Measurements from ENCODE around the gene NASP.

The NASP gene

DNA sequence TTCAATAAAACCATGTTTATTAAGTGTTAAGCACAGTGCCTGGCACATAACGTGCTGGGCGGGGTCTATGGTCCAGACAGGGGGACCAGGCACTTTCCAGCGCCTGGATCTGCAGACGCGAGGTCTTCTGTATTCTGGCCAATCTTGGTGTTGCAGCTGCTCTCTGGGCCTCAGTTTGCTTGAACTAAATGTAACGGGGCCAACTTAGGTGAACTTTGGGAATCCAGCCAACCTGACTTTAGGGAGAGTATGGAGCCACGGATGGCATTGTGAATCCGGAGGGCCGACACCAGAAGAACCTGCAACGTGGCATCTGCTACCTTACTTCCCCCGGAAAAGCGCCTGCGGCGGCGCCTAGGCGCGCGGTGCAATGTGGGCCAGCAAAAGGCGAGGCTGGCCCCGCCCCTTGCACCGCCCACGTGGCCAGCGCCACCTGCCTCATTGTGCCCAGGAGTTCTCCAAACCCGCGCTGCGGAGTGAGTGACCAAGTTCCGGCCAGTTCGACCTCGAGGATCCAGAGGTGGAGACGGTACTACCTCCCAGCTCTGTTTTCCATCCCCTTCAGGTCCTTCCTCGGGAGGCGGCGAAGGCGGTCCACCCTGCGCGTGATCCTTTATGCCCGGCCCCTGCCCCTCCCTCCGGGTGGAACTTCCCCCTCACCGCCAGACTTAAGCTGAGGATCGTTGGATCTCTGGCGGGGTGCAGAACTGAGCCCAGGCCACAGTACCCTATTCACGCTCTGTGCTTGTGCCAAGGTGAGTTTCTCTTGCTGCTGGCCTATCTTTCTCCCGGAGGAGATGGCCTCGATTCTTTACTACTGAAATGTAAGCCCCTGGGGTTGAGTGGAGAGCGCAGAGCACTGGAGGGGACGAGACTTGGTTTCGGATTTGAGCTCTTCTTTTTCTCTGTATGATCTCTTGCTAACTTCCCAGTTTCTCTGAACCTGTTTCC lies 33.2 kb upstream of the NASP start, which contains the start of gene AKR1A1:
AKR1A1 (plus strand) TSS at position 426 of the 951 bp plus-strand sequence. CDS start 10,969 bp downstream, outside the sequence.
- H3K27me3 ChIP-seq (ENCODE audit: control insufficient read depth, insufficient read depth, low read length), result no peaks in the 10 kb centered on the region
- H3K27ac ChIP-seq (ENCODE audit: low read length), result no peak within 1 kb of the TSS
- no peaks in the 10 kb centered on the region for H3K9me3 ChIP-seq (ENCODE audit: control insufficient read depth, insufficient read depth, low read length)
- peak; percentile 82 for DNase-seq (ENCODE audit: low read depth, low spot score)
- peaks cover 5% of the 10 kb centered on the region; the same call in 1 of the 2 replicates for H3K36me3 ChIP-seq (ENCODE audit: control insufficient read depth, insufficient read depth, low read length)
- peak within 1 kb of the TSS; percentile 61 for H3K4me3 ChIP-seq (ENCODE audit: low read length)
- no CpG with 5 or more reads among the region's 47 CpGs for WGBS (ENCODE audit: insufficient coverage, insufficient read length)
- no peaks in the 10 kb centered on the region for H3K4me1 ChIP-seq (ENCODE audit: control insufficient read depth, insufficient read depth, low read length)

GRCh38 chr1:45551684-45552083 lies 32.2 kb upstream of the NASP start:
- WGBS (ENCODE audit: insufficient coverage, insufficient read length), result no CpG with 5 or more reads among the region's 3 CpGs
- Histone ChIP-seq H3K4me3 (ENCODE audit: low read length) (peak overlapping the region; percentile 61; the same call in 1 of the 2 replicates), H3K9me3 (ENCODE audit: control insufficient read depth, insufficient read depth, low read length) (no peaks in the 10 kb centered on the region), H3K27ac (ENCODE audit: low read length) (no peak overlapping the region), H3K36me3 (ENCODE audit: control insufficient read depth, insufficient read depth, low read length) (peaks cover 9% of the 10 kb centered on the region; the same call in 1 of the 2 replicates), H3K27me3 (ENCODE audit: control insufficient read depth, insufficient read depth, low read length) (no peaks in the 10 kb centered on the region), H3K4me1 (ENCODE audit: control insufficient read depth, insufficient read depth, low read length) (no peaks in the 10 kb centered on the region)
- DNase-seq (ENCODE audit: low read depth, low spot score), result no peak

DNA sequence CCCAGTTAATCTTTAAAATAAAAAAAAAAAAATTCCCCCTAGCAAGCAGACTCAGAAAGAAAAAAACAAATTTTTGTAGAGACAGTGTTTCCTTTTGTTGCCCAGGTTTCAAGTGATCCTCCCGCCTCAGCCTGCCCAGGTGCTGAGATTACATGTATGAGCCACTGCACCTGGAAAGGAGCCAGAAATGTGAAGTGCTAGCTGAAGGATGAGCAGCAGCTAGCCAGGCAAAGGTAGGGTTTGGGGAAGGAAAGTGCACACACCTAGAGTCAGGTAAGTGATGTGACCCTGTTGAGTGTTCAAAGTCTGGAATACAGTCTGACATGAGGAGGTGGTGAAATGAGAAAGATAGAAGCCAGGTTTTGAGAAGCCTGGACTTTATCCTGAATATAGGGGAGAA lies 31.5 kb upstream of the NASP start:
- Histone ChIP-seq H3K4me1 (ENCODE audit: control insufficient read depth, insufficient read depth, low read length) (no peaks in the 10 kb centered on the region), H3K27me3 (ENCODE audit: control insufficient read depth, insufficient read depth, low read length) (no peaks in the 10 kb centered on the region), H3K27ac (ENCODE audit: low read length) (no peak overlapping the region), H3K9me3 (ENCODE audit: control insufficient read depth, insufficient read depth, low read length) (no peaks in the 10 kb centered on the region), H3K4me3 (ENCODE audit: low read length) (no peak overlapping the region), H3K36me3 (ENCODE audit: control insufficient read depth, insufficient read depth, low read length) (peaks cover 9% of the 10 kb centered on the region; the same call in 1 of the 2 replicates)
- no peak for DNase-seq (ENCODE audit: low read depth, low spot score)
- no CpG with 5 or more reads among the region's 1 CpG for WGBS (ENCODE audit: insufficient coverage, insufficient read length)

DNA sequence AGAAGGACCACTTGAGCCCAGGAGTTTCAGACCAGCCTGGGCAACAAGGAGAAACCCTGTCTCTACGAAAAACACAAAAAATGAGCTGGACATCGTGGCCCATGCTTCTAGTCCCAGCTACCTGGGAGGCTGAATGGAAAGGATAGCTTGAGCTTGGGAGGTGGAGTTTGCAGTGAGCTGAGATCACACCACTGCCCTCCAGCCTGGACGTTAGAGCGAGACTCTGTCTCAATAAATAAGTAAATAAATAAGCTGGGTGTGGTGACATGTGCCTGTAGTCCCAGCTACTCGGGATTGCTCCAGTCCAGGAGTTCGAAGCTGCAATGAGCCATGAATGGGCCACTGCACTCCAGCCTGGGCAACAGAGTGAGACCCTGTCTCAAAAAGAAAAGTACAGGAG lies 29.6 kb upstream of the NASP start:
- H3K4me3 ChIP-seq (ENCODE audit: low read length), result no peak overlapping the region
- peaks cover 9% of the 10 kb centered on the region; the same call in 1 of the 2 replicates for H3K36me3 ChIP-seq (ENCODE audit: control insufficient read depth, insufficient read depth, low read length)
- H3K27ac ChIP-seq (ENCODE audit: low read length), result no peak overlapping the region
- no peaks in the 10 kb centered on the region for H3K9me3 ChIP-seq (ENCODE audit: control insufficient read depth, insufficient read depth, low read length)
- H3K27me3 ChIP-seq (ENCODE audit: control insufficient read depth, insufficient read depth, low read length), result no peaks in the 10 kb centered on the region
- WGBS (ENCODE audit: insufficient coverage, insufficient read length), result no CpG with 5 or more reads among the region's 6 CpGs
- no peak for DNase-seq (ENCODE audit: low read depth, low spot score)
- H3K4me1 ChIP-seq (ENCODE audit: control insufficient read depth, insufficient read depth, low read length), result no peaks in the 10 kb centered on the region

DNA sequence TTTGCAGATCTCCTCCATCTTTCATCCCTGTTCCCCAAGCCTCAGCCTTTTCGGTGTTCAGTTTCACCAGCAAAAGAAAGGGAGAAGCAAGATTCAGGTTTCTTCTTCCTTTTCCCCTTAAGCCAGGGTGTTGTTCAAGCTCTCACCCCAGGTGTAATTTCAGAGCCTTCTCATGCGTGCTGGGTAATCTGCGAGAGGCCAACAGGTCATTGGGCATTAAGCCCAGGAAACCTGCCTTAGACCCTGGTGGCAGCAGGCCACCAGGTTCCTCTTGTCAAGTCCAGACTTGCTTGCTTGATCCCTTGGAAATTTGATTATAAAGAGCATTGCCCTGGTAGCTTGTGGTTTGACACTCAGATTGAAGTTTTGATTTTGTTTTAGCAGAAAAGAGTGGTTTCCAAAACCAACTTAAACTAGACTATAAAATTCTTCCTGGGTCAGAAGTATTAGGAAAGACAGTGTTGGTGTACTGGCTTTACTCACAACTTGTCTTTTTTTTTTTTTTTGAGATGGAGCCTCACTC lies 26.4 kb upstream of the NASP start:
- no CpG with 5 or more reads among the region's 3 CpGs for WGBS (ENCODE audit: insufficient coverage, insufficient read length)
- Histone ChIP-seq H3K9me3 (ENCODE audit: control insufficient read depth, insufficient read depth, low read length) (no peaks in the 10 kb centered on the region), H3K27ac (ENCODE audit: low read length) (no peak overlapping the region), H3K27me3 (ENCODE audit: control insufficient read depth, insufficient read depth, low read length) (no peaks in the 10 kb centered on the region), H3K4me3 (ENCODE audit: low read length) (no peak overlapping the region), H3K4me1 (ENCODE audit: control insufficient read depth, insufficient read depth, low read length) (no peaks in the 10 kb centered on the region), H3K36me3 (ENCODE audit: control insufficient read depth, insufficient read depth, low read length) (peaks cover 12% of the 10 kb centered on the region; the same call in 1 of the 2 replicates)
- no peak for DNase-seq (ENCODE audit: low read depth, low spot score)

- Histone ChIP-seq H3K4me3 (ENCODE audit: low read length) (no peak overlapping the region), H3K36me3 (ENCODE audit: control insufficient read depth, insufficient read depth, low read length) (peaks cover 31% of the 10 kb centered on the region), H3K27ac (ENCODE audit: low read length) (no peak overlapping the region), H3K27me3 (ENCODE audit: control insufficient read depth, insufficient read depth, low read length) (no peaks in the 10 kb centered on the region), H3K9me3 (ENCODE audit: control insufficient read depth, insufficient read depth, low read length) (no peaks in the 10 kb centered on the region), H3K4me1 (ENCODE audit: control insufficient read depth, insufficient read depth, low read length) (no peaks in the 10 kb centered on the region)
- no CpG with 5 or more reads among the region's 2 CpGs for WGBS (ENCODE audit: insufficient coverage, insufficient read length)
- no peak for DNase-seq (ENCODE audit: low read depth, low spot score)
These were observed 20.0 kb upstream of the NASP start for GRCh38 chr1:45563843-45564242.

DNA sequence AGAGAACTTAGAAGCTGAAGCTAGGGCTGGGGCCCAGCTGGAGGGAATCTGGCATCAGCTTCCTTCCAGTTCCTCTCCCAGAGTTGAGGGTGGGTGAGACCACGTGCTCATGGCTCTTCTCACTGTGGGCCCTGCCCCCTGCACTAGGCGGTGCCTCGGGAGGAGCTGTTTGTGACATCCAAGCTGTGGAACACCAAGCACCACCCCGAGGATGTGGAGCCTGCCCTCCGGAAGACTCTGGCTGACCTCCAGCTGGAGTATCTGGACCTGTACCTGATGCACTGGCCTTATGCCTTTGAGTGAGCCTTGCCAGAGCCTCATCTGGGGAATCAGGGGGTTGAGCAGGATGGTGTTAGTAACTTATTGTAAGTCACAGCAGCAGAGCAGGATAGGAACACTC lies 17.1 kb upstream of the NASP start:
- Histone ChIP-seq H3K9me3 (ENCODE audit: control insufficient read depth, insufficient read depth, low read length) (no peaks in the 10 kb centered on the region), H3K36me3 (ENCODE audit: control insufficient read depth, insufficient read depth, low read length) (peaks cover 32% of the 10 kb centered on the region), H3K27me3 (ENCODE audit: control insufficient read depth, insufficient read depth, low read length) (no peaks in the 10 kb centered on the region), H3K4me3 (ENCODE audit: low read length) (no peak overlapping the region), H3K4me1 (ENCODE audit: control insufficient read depth, insufficient read depth, low read length) (no peaks in the 10 kb centered on the region), H3K27ac (ENCODE audit: low read length) (no peak overlapping the region)
- DNase-seq (ENCODE audit: low read depth, low spot score), result no peak
- WGBS (ENCODE audit: insufficient coverage, insufficient read length), result no CpG with 5 or more reads among the region's 5 CpGs

DNA sequence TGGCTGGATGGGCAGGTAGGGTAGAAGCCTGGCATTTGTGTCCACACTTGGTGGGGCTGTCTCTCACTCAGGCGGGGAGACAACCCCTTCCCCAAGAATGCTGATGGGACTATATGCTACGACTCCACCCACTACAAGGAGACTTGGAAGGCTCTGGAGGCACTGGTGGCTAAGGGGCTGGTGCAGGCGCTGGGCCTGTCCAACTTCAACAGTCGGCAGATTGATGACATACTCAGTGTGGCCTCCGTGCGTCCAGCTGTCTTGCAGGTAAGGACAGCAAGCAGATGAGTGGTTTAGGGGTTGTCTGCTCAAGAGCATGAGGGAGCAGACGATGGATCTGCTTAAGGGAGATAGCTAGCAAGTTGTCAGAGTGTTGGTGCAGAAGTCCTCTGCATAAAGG lies 15.9 kb upstream of the NASP start:
- Histone ChIP-seq H3K4me3 (ENCODE audit: low read length) (no peak overlapping the region), H3K9me3 (ENCODE audit: control insufficient read depth, insufficient read depth, low read length) (no peaks in the 10 kb centered on the region), H3K27ac (ENCODE audit: low read length) (no peak overlapping the region), H3K27me3 (ENCODE audit: control insufficient read depth, insufficient read depth, low read length) (no peaks in the 10 kb centered on the region), H3K4me1 (ENCODE audit: control insufficient read depth, insufficient read depth, low read length) (no peaks in the 10 kb centered on the region), H3K36me3 (ENCODE audit: control insufficient read depth, insufficient read depth, low read length) (peaks cover 29% of the 10 kb centered on the region)
- no CpG with 5 or more reads among the region's 7 CpGs for WGBS (ENCODE audit: insufficient coverage, insufficient read length)
- no peak for DNase-seq (ENCODE audit: low read depth, low spot score)

- Histone ChIP-seq H3K4me1 (ENCODE audit: control insufficient read depth, insufficient read depth, low read length) (no peaks in the 10 kb centered on the region), H3K36me3 (ENCODE audit: control insufficient read depth, insufficient read depth, low read length) (peaks cover 29% of the 10 kb centered on the region), H3K9me3 (ENCODE audit: control insufficient read depth, insufficient read depth, low read length) (no peaks in the 10 kb centered on the region), H3K27me3 (ENCODE audit: control insufficient read depth, insufficient read depth, low read length) (no peaks in the 10 kb centered on the region), H3K27ac (ENCODE audit: low read length) (no peak overlapping the region), H3K4me3 (ENCODE audit: low read length) (no peak overlapping the region)
- WGBS (ENCODE audit: insufficient coverage, insufficient read length), result no CpG with 5 or more reads among the region's 4 CpGs
- DNase-seq (ENCODE audit: low read depth, low spot score), result no peak
These were observed 15.4 kb upstream of the NASP start for GRCh38 chr1:45568421-45568820.

- H3K36me3 ChIP-seq (ENCODE audit: control insufficient read depth, insufficient read depth, low read length), result peaks cover 26% of the 10 kb centered on the region
- no CpG with 5 or more reads among the region's 4 CpGs for WGBS (ENCODE audit: insufficient coverage, insufficient read length)
These were observed 14.3 kb upstream of the NASP start for GRCh38 chr1:45569571-45569961.

More at GRCh38 chr1:45569571-45569961, 14.3 kb upstream of the NASP start:
- Histone ChIP-seq H3K9me3 (ENCODE audit: control insufficient read depth, insufficient read depth, low read length) (no peaks in the 10 kb centered on the region), H3K4me3 (ENCODE audit: low read length) (no peak overlapping the region), H3K4me1 (ENCODE audit: control insufficient read depth, insufficient read depth, low read length) (no peaks in the 10 kb centered on the region), H3K27me3 (ENCODE audit: control insufficient read depth, insufficient read depth, low read length) (no peaks in the 10 kb centered on the region), H3K27ac (ENCODE audit: low read length) (no peak overlapping the region)
- no peak for DNase-seq (ENCODE audit: low read depth, low spot score)
